ENCODE results near the gene PDZD11.

GRCh38 chrX:70301716-70302115 lies 12.0 kb upstream of the PDZD11 start:
- TF ChIP-seq BHLHE40 (IDR thresholded peaks at IDR 0.05; ENCODE audit: borderline replicate concordance): no peak
- TF ChIP-seq HDGF (IDR thresholded peaks at IDR 0.05; ENCODE audit: borderline replicate concordance): no peak
- no peak for TF ChIP-seq PKNOX1 (IDR thresholded peaks at IDR 0.05)
- no peak for TF ChIP-seq ZNF384 (IDR thresholded peaks at IDR 0.05)
- TF ChIP-seq FOXK2 (IDR thresholded peaks at IDR 0.05): no peak
- no peak for TF ChIP-seq LEF1 (IDR thresholded peaks at IDR 0.05; ENCODE audit: borderline replicate concordance)
